Activated CD8-positive, alpha-beta T cell treated with anti-CD3 and anti-CD28 coated beads, Interleukin-2, amount 10 ng/mL, durations not matched to agents 7 days and 5 days (primary cell): ENCODE measurements around the gene NCAPH2. TPM values are rescaled to one million over a fixed set of nuclear protein-coding genes. Genes with fewer than 3 reads are reported as not detected.

Experiments used
- ATAC-seq: fragments of 150-1000 bp; cut with Tn5 transposase; one replicate; pipeline ENCODE4 v1.10.0; 2021; ENCODE audit warnings: moderate library complexity
- CTCF ChIA-PET: fragments of 350-600 bp; sonication (Branson Sonifier 250); formaldehyde crosslinking; loops from one replicate; lab custom pipeline; 2021; ENCODE audit warnings: antibody characterized with exemption; lab: Charles Lee
- POLR2A ChIA-PET: fragments of 350-600 bp; sonication (Branson Sonifier 250); formaldehyde crosslinking; loops from one replicate; lab custom pipeline; 2021; ENCODE audit warnings: antibody characterized with exemption; lab: Charles Lee
- DNase-seq: peaks from one replicate; pipeline ENCODE4 v3.0.0-alpha.2; 2020
- H3K27ac Mint-ChIP-seq: one replicate; pipeline ENCODE4 v1.8.0; 2021; ENCODE audit warnings: mild to moderate bottlenecking, mixed read lengths
- H3K27me3 Mint-ChIP-seq: one replicate; pipeline ENCODE4 v1.8.0; 2021; ENCODE audit warnings: low read depth, mixed read lengths
- H3K36me3 Mint-ChIP-seq: one replicate; pipeline ENCODE4 v1.8.0; 2021; ENCODE audit warnings: low read depth, mixed read lengths
- H3K4me1 Mint-ChIP-seq: one replicate; pipeline ENCODE4 v1.8.0; 2021; ENCODE audit warnings: low read depth, mixed read lengths
- H3K4me3 Mint-ChIP-seq: one replicate; pipeline ENCODE4 v1.8.0; 2021; ENCODE audit warnings: mild to moderate bottlenecking, mixed read lengths
- H3K9me3 Mint-ChIP-seq: one replicate; pipeline ENCODE4 v1.8.0; 2022; ENCODE audit warnings: mixed read lengths; ENCODE audit not compliant: insufficient read depth
- total RNA-seq, 2 experiments: library from RNA; stranded (reverse); gene quantifications; one replicate each; pipeline ENCODE4 v1.2.3, GENCODE V29; 2021

The NCAPH2 gene
- total RNA-seq, 2 experiments from 2014 or later = 146 to 150 TPM

DNA sequence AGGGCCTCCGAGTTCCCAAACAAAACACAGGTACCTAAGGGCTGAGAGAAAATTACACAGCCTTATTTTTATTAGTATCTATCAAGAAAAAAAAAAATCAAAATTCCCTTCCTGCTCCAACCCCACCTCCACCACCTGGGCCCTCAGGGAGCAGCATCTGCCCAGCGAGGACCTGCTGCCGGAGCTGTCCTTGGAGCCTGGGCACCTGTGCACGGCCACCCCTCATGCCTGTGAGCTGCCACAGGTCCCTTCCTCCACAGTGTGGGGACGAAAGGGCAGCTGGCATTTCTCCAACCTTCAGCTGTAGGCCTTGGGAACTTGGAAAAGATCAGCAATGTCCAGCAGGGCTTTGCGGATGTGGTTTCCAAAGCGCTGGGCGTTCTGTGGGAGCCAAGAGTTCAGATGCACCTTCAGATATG, 61.0 kb downstream of the NCAPH2 start:
- peaks cover 28% of the 10 kb centered on the region for H3K36me3 Mint-ChIP-seq
- CTCF ChIA-PET = no interaction called here
- H3K9me3 Mint-ChIP-seq = no peaks in the 10 kb centered on the region
- H3K4me1 Mint-ChIP-seq = no peaks in the 10 kb centered on the region
- no peak overlapping the region for H3K4me3 Mint-ChIP-seq
- no peak overlapping the region for H3K27ac Mint-ChIP-seq
- H3K27me3 Mint-ChIP-seq = peaks cover 5% of the 10 kb centered on the region
- no peak for DNase-seq
- POLR2A ChIA-PET = interaction anchor here (0.8 to 1.6 kb wide), 2 partner anchors 24 to 30 kb away, joined by 3 to 7 read pairs; partner anchors contain the start of gene KLHDC7B
- ATAC-seq = no peak

GRCh38 chr22:50569896-50570535, 62.0 kb downstream of the NCAPH2 start:
- Mint-ChIP-seq H3K9me3 (no peaks in the 10 kb centered on the region), H3K4me3 (no peak overlapping the region), H3K27ac (no peak overlapping the region), H3K27me3 (no peaks in the 10 kb centered on the region), H3K4me1 (no peaks in the 10 kb centered on the region), H3K36me3 (peaks cover 28% of the 10 kb centered on the region)
- ATAC-seq (no peak), DNase-seq (no peak)
- ChIA-PET POLR2A (interaction anchor here (0.6 to 1.6 kb wide), 3 partner anchors 25 to 453 kb away, joined by 3 to 7 read pairs (median 3); partner anchors contain the start of gene KLHDC7B), CTCF (no interaction called here)

DNA sequence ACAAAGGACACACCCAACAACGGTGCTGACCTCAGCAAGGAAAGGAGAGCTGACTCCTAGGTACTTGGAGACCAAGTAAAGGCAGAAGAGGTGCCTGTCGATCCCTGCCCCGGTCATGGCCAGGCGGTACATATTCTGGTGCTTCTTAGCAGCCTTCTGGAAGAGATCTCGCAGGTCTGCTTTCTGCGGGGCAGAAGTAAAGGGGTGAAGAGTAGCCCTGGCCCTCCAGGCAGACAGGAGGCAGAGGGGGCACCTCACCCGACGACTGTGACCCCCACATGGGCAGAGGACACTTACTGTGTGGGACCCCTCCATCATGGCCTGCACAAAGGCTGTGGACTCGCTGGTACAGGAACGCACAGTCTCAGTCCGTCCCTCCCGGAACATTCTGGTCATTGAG, 62.8 kb downstream of the NCAPH2 start:
- ATAC-seq (no peak), DNase-seq (no peak)
- peaks cover 28% of the 10 kb centered on the region for H3K36me3 Mint-ChIP-seq
- H3K27me3 Mint-ChIP-seq = no peaks in the 10 kb centered on the region
- H3K9me3 Mint-ChIP-seq = no peaks in the 10 kb centered on the region
- H3K4me1 Mint-ChIP-seq = no peaks in the 10 kb centered on the region
- ChIA-PET POLR2A (interaction anchor here (0.6 kb wide), 1 partner anchor 454 kb away, joined by 3 read pairs; no protein-coding TSS in a partner anchor), CTCF (no interaction called here)
- no peak overlapping the region for H3K4me3 Mint-ChIP-seq
- H3K27ac Mint-ChIP-seq = no peak overlapping the region

- DNase-seq (no peak), ATAC-seq (no peak)
- Mint-ChIP-seq H3K9me3 (no peaks in the 10 kb centered on the region), H3K4me1 (no peaks in the 10 kb centered on the region), H3K4me3 (no peak overlapping the region), H3K27ac (no peak overlapping the region), H3K27me3 (no peaks in the 10 kb centered on the region), H3K36me3 (peaks cover 29% of the 10 kb centered on the region)
- POLR2A ChIA-PET = interaction anchor here (0.8 to 3.0 kb wide), 3 partner anchors 8 to 46 kb away, joined by 4 to 14 read pairs (median 5); partner anchors contain the start of genes SCO2 and SYCE3
- CTCF ChIA-PET = interaction anchor here (1.4 kb wide), 1 partner anchor 11 kb away, joined by 5 read pairs; the partner anchor contains the start of gene CHKB
Observed at GRCh38 chr22:50571264-50572175, 63.5 kb downstream of the NCAPH2 start.

- POLR2A ChIA-PET = interaction anchor here (0.8 to 3.0 kb wide), 2 partner anchors 9 to 128 kb away, joined by 3 to 14 read pairs; partner anchors contain the start of gene SYCE3
Observed at GRCh38 chr22:50572965-50573364, 64.9 kb downstream of the NCAPH2 start.

GRCh38 chr22:50573491-50574382, 65.7 kb downstream of the NCAPH2 start:
- DNase-seq = no peak
- Mint-ChIP-seq H3K4me3 (no peak overlapping the region), H3K4me1 (peaks cover 11% of the 10 kb centered on the region), H3K9me3 (no peaks in the 10 kb centered on the region), H3K27ac (no peak overlapping the region), H3K36me3 (peaks cover 34% of the 10 kb centered on the region), H3K27me3 (no peaks in the 10 kb centered on the region)
- ChIA-PET CTCF (interaction anchor here (1.0 to 1.4 kb wide), 3 partner anchors 8 to 48 kb away, joined by 3 to 5 read pairs (median 4); partner anchors contain the start of genes CHKB and SCO2), POLR2A (interaction anchor here (0.8 to 3.0 kb wide), 2 partner anchors 10 to 129 kb away, joined by 3 to 14 read pairs; partner anchors contain the start of gene SYCE3)
- no peak for ATAC-seq

More at GRCh38 chr22:50572965-50573364, 64.9 kb downstream of the NCAPH2 start:
- H3K4me1 Mint-ChIP-seq = peaks cover 8% of the 10 kb centered on the region
- CTCF ChIA-PET = interaction anchor here (1.0 to 1.4 kb wide), 2 partner anchors 10 to 47 kb away, joined by 4 to 5 read pairs; partner anchors contain the start of genes CHKB and SCO2
- no peak overlapping the region for H3K27ac Mint-ChIP-seq
- DNase-seq = no peak
- ATAC-seq = no peak
- peaks cover 34% of the 10 kb centered on the region for H3K36me3 Mint-ChIP-seq
- no peaks in the 10 kb centered on the region for H3K27me3 Mint-ChIP-seq
- H3K4me3 Mint-ChIP-seq = no peak overlapping the region
- H3K9me3 Mint-ChIP-seq = no peaks in the 10 kb centered on the region

GRCh38 chr22:50574383-50574755, 66.3 kb downstream of the NCAPH2 start:
- peaks cover 29% of the 10 kb centered on the region for H3K36me3 Mint-ChIP-seq
- H3K27me3 Mint-ChIP-seq = no peaks in the 10 kb centered on the region
- H3K27ac Mint-ChIP-seq = no peak overlapping the region
- no peaks in the 10 kb centered on the region for H3K9me3 Mint-ChIP-seq
- peaks cover 17% of the 10 kb centered on the region for H3K4me1 Mint-ChIP-seq
- DNase-seq (no peak), ATAC-seq (no peak)
- H3K4me3 Mint-ChIP-seq = no peak overlapping the region
- POLR2A ChIA-PET = interaction anchor here (1.5 to 3.0 kb wide), 2 partner anchors 11 to 49 kb away, joined by 4 to 14 read pairs; partner anchors contain the start of genes SCO2 and SYCE3
- CTCF ChIA-PET = interaction anchor here (1.2 kb wide), 1 partner anchor 8 kb away, joined by 3 read pairs; no protein-coding TSS in a partner anchor

Other genes starting within 250 kb of the NCAPH2 start
- 1 to 10 TPM; 4.8 to 5.3 TPM for gene MAPK12, start 246.5 kb upstream of the NCAPH2 start, total RNA-seq
- gene MAPK11, start 237.8 kb upstream of the NCAPH2 start, total RNA-seq = 10 to 100 TPM; 10.4 to 11.8 TPM
- 10 to 100 TPM; 48.4 to 49.9 TPM for gene PLXNB2, start 200.6 kb upstream of the NCAPH2 start, total RNA-seq
- 1 to 10 TPM; 6.0 to 7.0 TPM for gene DENND6B, start 181.2 kb upstream of the NCAPH2 start, total RNA-seq
- 10 to 100 TPM; 62.1 to 64.9 TPM for gene PPP6R2, start 164.9 kb upstream of the NCAPH2 start, total RNA-seq
- 100 to 1,000 TPM; 177 to 183 TPM for gene SBF1, start 33.2 kb upstream of the NCAPH2 start, total RNA-seq
- 1 to 10 TPM; 4.1 to 4.2 TPM for gene ADM2, start 26.7 kb upstream of the NCAPH2 start, total RNA-seq
- under 1 TPM in 1 of 2 experiments, not detected in 1; 0.40 TPM for gene MIOX, start 21.4 kb upstream of the NCAPH2 start, total RNA-seq
- 100 to 1,000 TPM; 119 to 132 TPM for gene LMF2, start 522 bp upstream of the NCAPH2 start, total RNA-seq
- 10 to 100 TPM; 11.7 to 13.9 TPM for gene SCO2, start 17.4 kb downstream of the NCAPH2 start, total RNA-seq
- 10 to 100 TPM; 71.8 to 76.6 TPM for gene TYMP, start 21.8 kb downstream of the NCAPH2 start, total RNA-seq
- gene KLHDC7B, start 37.7 kb downstream of the NCAPH2 start, total RNA-seq = 10 to 100 TPM; 10.6 to 12.0 TPM
- not detected for gene SYCE3, start 54.7 kb downstream of the NCAPH2 start, total RNA-seq
- 10 to 100 TPM; 77.4 to 80.9 TPM for gene CPT1B, start 70.2 kb downstream of the NCAPH2 start, total RNA-seq
- gene CHKB, start 74.6 kb downstream of the NCAPH2 start, total RNA-seq = 100 to 1,000 TPM in 1 of 2 experiments, 10 to 100 TPM in 1; 98.9 to 101 TPM
- gene MAPK8IP2, start 92.6 kb downstream of the NCAPH2 start, total RNA-seq = under 1 TPM; 0.29 to 0.31 TPM
- gene ARSA, start 119.9 kb downstream of the NCAPH2 start, total RNA-seq = 10 to 100 TPM; 28.8 to 35.1 TPM
- gene SHANK3, start 164.6 kb downstream of the NCAPH2 start, total RNA-seq = under 1 TPM in 1 of 2 experiments, not detected in 1; 0.05 TPM
- not detected for gene ACR, start 230.0 kb downstream of the NCAPH2 start, total RNA-seq